Psoas muscle (tissue), 8 donors: ENCODE data around the gene HMGN3. TPM values are rescaled to one million over a fixed set of nuclear protein-coding genes. Genes with fewer than 3 reads are reported as not detected.

Source experiments
- ATAC-seq, 4 donors: fragments of 200-7000 bp; cut with Tn5 transposase; one replicate each; pipeline ENCODE4 v1.9.1; 2020; ENCODE audit warnings: moderate library complexity in 3 of 4, mild to moderate bottlenecking in 2 of 4
- DNase-seq, 2 donors: peaks; one replicate each; pipeline ENCODE4 v3.0.0-alpha.2; 2020
- H3K27ac ChIP-seq: fragments of 200-600 bp; one replicate; pipeline ENCODE4 v1.8.0; 2022
- H3K27me3 ChIP-seq, 3 donors: fragments of 200-600 bp in 1 of 3; one replicate each; pipeline versions ENCODE4 v1.6.1 to v1.8.0; 2013 to 2022; ENCODE audit warnings: low read length in 2 of 3, mild to moderate bottlenecking in 2 of 3, moderate library complexity in 1 of 3; ENCODE audit not compliant: insufficient read depth in 3 of 3
- H3K36me3 ChIP-seq, 2 donors: fragments of 200-600 bp in 1 of 2; one replicate each; pipeline versions ENCODE4 v1.6.1 to v1.8.0; 2013 to 2022; ENCODE audit warnings: low read depth in 1 of 2, mild to moderate bottlenecking in 1 of 2, moderate library complexity in 1 of 2; ENCODE audit not compliant: insufficient read depth in 1 of 2
- H3K4me1 ChIP-seq: fragments of 200-600 bp; one replicate; pipeline ENCODE4 v1.8.0; 2022
- H3K4me3 ChIP-seq: fragments of 200-600 bp; one replicate; pipeline ENCODE4 v1.8.0; 2022; ENCODE audit warnings: mild to moderate bottlenecking
- H3K9me3 ChIP-seq: fragments of 200-600 bp; one replicate; pipeline ENCODE4 v1.8.0; 2022
- CTCF ChIP-seq: fragments of 200-600 bp; IDR thresholded peaks from one replicate; pipeline ENCODE4 v1.8.0; 2022; ENCODE audit warnings: antibody characterized with exemption
- WGBS, 3 donors: extraction: QIAGEN DNeasy Blood & Tissue Kit; methylation state at CpG; one replicate each; pipeline versions ENCODE4 v1.1.6 to v1.1.7; 2013; 5-methylcytosine and 5-hydroxymethylcytosine counted together
- intact Hi-C, 2 donors: fragments of 100-400 bp; cut with DNase I; formaldehyde crosslinking; loops; one replicate each; pipeline versions ENCODE4 v1.11.0 to v1.14.2; 2022
- polyA plus RNA-seq, 3 donors: library from polyadenylated mRNA; stranded (reverse); fragments of 200-250 nt; gene quantifications; one replicate each; pipeline ENCODE4 v1.2.3, GENCODE V29; 2013
- total RNA-seq, 4 donors: library from RNA; stranded (reverse); fragmentation: NEBNext Ultra II Directional in 2 of 4; extraction: Animal tissue kit (Norgen Biotek cat#: 25700) in 2 of 4; gene quantifications; one replicate each; pipeline versions ENCODE4 v1.2.1 to v1.2.4, GENCODE V29; 2021 to 2023
- donor health status: healthy with polysubstance abuse.
- donor health status: DM: no; HTN: no; CAD: no; lungs with moderate emphysema.
- donor health status: Bipolar disorder and iron deficiency.
- donor health status: healthy.
- donor health status: DM: yes; HTN: yes; CAD: no.
- donor health status: DM: no; HTN: no; CAD: no.
- donor health status: DM: no; HTN: no; CAD: no.
- donor health status: DM: yes; HTN: yes; CAD: no.

HMGN3 gene
- total and polyA plus RNA-seq, 7 donors, result 20.5 to 50.1 (median 38.6) TPM

- intact Hi-C loops, result no loop called here
- TF ChIP-seq CTCF, result no peak
- H3K4me3 ChIP-seq, result no peak overlapping the region
- WGBS, 3 donors, result 90 to 93% (median 90%) methylated on average over 1 of the region's 1 CpG
- H3K27ac ChIP-seq, result no peak overlapping the region
- H3K27me3 ChIP-seq, result no peaks in the 10 kb centered on the region
- H3K4me1 ChIP-seq, result no peaks in the 10 kb centered on the region
- H3K36me3 ChIP-seq, result no peaks in the 10 kb centered on the region
- ATAC-seq, result no peak
- no peaks in the 10 kb centered on the region for H3K9me3 ChIP-seq
- DNase-seq, result no peak
Measured at GRCh38 chr6:79267128-79267527, 32.6 kb upstream of the HMGN3 start.

- Histone ChIP-seq H3K27me3 (no peaks in the 10 kb centered on the region), H3K4me1 (no peaks in the 10 kb centered on the region), H3K4me3 (no peak overlapping the region), H3K36me3 (no peaks in the 10 kb centered on the region), H3K9me3 (no peaks in the 10 kb centered on the region), H3K27ac (no peak overlapping the region)
- no peak for TF ChIP-seq CTCF
- no peak for ATAC-seq
- no peak for DNase-seq
- intact Hi-C loops, result no loop called here
Measured at GRCh38 chr6:79266051-79266450, 31.6 kb upstream of the HMGN3 start.

GRCh38 chr6:79263359-79263758 is 28.9 kb upstream of the HMGN3 start:
- Histone ChIP-seq H3K36me3 (no peaks in the 10 kb centered on the region), H3K27ac (no peak overlapping the region), H3K4me3 (no peak overlapping the region), H3K27me3 (no peaks in the 10 kb centered on the region), H3K9me3 (no peaks in the 10 kb centered on the region), H3K4me1 (no peaks in the 10 kb centered on the region)
- intact Hi-C loops, result no loop called here
- TF ChIP-seq CTCF, result no peak
- DNase-seq (no peak), ATAC-seq (no peak)

- no peaks in the 10 kb centered on the region for H3K36me3 ChIP-seq
- no peak overlapping the region for H3K4me3 ChIP-seq
- 44 to 55% (median 49%) methylated on average over 5 of the region's 5 CpGs for WGBS, 3 donors
- no peak overlapping the region for H3K27ac ChIP-seq
- no peaks in the 10 kb centered on the region for H3K4me1 ChIP-seq
- intact Hi-C loops, result no loop called here
- H3K27me3 ChIP-seq, result no peaks in the 10 kb centered on the region
- no peak for TF ChIP-seq CTCF
- ATAC-seq (no peak), DNase-seq (no peak)
- H3K9me3 ChIP-seq, result no peaks in the 10 kb centered on the region
Measured at GRCh38 chr6:79261666-79262065, 27.2 kb upstream of the HMGN3 start.

GRCh38 chr6:79260772-79261171 is 26.3 kb upstream of the HMGN3 start:
- H3K4me3 ChIP-seq, result no peak overlapping the region
- DNase-seq, result no peak
- H3K27me3 ChIP-seq, result no peaks in the 10 kb centered on the region
- no peak for TF ChIP-seq CTCF
- no peak overlapping the region for H3K27ac ChIP-seq
- H3K36me3 ChIP-seq, result no peaks in the 10 kb centered on the region
- no peaks in the 10 kb centered on the region for H3K4me1 ChIP-seq
- ATAC-seq, result no peak
- intact Hi-C loops, result no loop called here
- WGBS, 3 donors, result 91 to 92% (median 92%) methylated on average over 2 of the region's 2 CpGs
- no peaks in the 10 kb centered on the region for H3K9me3 ChIP-seq
